Measurements from ENCODE around the gene POGZ.

Gene POGZ

DNA sequence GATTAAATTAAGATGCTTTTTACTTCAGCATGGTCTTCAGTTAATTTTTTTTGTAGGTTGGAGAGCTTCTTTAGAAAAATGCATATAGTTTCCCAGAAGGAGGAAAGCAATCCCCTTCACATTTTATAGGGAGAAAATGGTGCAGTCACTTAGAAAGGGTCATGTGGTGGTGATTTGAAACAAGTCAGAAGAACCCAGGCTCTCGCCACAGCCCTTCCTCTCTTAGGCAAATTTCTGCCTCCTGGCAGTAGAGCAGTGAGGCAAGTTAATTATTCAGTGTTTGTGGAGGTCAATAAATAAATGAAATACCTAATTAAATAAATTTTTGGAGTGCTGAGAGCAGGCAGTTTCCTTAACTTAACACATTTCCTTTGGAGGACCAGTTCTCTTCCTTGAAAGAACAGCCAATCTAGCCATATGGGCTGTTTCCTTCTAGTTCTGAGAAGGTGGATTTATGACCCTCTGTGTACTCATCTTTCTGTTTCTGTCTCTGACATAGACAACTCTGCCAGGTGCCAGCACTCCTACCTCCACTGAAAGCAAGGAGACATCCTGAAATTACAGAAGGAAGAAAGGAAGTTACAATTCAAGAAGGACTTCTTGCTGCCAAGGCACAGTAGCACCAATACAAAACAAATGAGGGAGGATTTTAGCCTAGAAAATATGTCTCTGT is 19.0 kb upstream of the POGZ start:
- TF ChIP-seq, protein P1, sequence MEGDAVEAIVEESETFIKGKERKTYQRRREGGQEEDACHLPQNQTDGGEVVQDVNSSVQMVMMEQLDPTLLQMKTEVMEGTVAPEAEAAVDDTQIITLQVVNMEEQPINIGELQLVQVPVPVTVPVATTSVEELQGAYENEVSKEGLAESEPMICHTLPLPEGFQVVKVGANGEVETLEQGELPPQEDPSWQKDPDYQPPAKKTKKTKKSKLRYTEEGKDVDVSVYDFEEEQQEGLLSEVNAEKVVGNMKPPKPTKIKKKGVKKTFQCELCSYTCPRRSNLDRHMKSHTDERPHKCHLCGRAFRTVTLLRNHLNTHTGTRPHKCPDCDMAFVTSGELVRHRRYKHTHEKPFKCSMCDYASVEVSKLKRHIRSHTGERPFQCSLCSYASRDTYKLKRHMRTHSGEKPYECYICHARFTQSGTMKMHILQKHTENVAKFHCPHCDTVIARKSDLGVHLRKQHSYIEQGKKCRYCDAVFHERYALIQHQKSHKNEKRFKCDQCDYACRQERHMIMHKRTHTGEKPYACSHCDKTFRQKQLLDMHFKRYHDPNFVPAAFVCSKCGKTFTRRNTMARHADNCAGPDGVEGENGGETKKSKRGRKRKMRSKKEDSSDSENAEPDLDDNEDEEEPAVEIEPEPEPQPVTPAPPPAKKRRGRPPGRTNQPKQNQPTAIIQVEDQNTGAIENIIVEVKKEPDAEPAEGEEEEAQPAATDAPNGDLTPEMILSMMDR (conservative IDR thresholded peaks at IDR 0.05; ENCODE audit: low read length) = no peak
- H3K4me3 ChIP-seq (ENCODE audit: low read length) = no peak overlapping the region
- no peak for DNase-seq (ENCODE audit: low read depth)

DNA sequence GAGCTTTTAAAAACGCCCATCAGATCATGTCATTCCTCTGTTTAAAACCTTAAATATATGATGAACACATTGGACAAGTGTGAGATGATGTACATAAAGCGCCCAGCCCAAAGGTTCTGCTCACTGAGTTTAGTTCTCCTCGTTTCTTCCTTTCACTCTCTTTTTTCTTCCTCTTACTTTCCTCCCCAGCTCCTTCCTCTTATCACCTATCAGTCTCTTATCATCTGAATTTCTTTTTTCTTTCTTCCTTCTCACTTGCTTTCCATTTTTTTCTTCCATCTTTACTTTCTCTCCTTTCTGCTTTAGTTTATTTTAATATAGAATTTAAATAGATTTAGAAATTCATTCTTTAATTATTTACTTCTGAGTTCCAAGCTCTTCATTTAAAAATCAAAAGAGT is 17.8 kb upstream of the POGZ start:
- no peak overlapping the region for H3K4me3 ChIP-seq (ENCODE audit: low read length)
- DNase-seq (ENCODE audit: low read depth) = no peak
- TF ChIP-seq, protein P1 (conservative IDR thresholded peaks at IDR 0.05; ENCODE audit: low read length) = no peak

DNA sequence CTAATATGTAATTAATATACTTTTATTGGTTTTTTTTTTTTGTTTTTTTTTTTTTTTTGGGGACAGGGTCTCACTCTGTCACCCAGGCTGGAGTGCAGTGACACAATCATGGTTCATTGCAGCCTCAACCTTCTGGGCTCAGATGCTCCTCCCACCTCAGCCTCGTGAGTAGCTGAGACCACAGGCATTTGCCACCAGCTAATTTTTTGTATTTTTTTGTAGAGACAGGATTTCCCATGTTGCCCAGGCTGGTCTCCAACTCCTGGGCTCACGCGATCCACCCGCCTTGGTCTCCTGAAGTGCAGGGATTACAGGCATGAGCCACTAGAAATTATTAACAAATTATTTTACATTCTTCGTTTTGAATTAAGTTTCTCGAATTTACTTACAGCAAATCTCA is 16.8 kb upstream of the POGZ start:
- peak; percentile 37 for DNase-seq (ENCODE audit: low read depth)
- TF ChIP-seq, protein P1 (conservative IDR thresholded peaks at IDR 0.05; ENCODE audit: low read length) = no peak
- no peak overlapping the region for H3K4me3 ChIP-seq (ENCODE audit: low read length)

DNA sequence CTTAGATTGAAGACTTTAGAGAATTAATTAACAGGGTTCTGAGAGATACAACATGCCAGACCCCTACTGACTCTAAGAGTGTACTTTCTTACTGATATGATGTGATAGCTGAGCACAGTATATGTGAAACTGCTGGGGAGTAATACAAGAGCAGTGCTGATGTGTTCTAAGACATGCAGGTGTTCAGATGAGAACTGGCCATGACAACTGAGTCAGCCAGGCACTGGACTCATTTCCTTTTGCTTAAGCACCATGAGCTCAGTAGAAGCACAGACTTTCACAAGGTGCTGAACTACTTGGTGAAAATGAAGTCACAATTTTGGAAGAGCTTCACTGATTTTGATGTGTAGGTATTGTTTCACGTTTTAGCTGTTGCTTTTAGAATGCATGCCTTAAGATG is 15.9 kb upstream of the POGZ start:
- TF ChIP-seq, protein P1 (conservative IDR thresholded peaks at IDR 0.05; ENCODE audit: low read length) = no peak
- no peak for DNase-seq (ENCODE audit: low read depth)
- no peak overlapping the region for H3K4me3 ChIP-seq (ENCODE audit: low read length)

DNA sequence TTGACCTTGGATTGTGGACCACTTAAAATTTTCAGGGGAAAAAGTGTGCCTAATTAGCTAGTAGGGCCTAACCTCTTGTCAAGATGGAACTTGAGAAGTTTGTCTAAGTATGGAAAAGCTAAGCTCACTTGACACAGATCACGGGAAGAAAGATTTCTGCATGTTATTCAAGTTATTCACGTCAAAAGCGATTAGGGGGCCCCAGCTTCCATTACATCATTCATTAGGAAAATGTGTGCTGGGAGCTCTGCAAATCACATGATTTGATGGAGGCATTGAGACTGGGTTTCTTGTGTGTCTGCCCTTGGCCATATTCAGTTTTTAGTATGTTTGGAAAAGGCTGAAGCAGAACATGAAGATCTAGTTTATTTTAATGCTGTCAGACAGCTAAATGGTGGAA is 15.5 kb upstream of the POGZ start:
- DNase-seq (ENCODE audit: low read depth) = no peak
- no peak overlapping the region for H3K4me3 ChIP-seq (ENCODE audit: low read length)
- TF ChIP-seq, protein P1 (conservative IDR thresholded peaks at IDR 0.05; ENCODE audit: low read length) = no peak

DNA sequence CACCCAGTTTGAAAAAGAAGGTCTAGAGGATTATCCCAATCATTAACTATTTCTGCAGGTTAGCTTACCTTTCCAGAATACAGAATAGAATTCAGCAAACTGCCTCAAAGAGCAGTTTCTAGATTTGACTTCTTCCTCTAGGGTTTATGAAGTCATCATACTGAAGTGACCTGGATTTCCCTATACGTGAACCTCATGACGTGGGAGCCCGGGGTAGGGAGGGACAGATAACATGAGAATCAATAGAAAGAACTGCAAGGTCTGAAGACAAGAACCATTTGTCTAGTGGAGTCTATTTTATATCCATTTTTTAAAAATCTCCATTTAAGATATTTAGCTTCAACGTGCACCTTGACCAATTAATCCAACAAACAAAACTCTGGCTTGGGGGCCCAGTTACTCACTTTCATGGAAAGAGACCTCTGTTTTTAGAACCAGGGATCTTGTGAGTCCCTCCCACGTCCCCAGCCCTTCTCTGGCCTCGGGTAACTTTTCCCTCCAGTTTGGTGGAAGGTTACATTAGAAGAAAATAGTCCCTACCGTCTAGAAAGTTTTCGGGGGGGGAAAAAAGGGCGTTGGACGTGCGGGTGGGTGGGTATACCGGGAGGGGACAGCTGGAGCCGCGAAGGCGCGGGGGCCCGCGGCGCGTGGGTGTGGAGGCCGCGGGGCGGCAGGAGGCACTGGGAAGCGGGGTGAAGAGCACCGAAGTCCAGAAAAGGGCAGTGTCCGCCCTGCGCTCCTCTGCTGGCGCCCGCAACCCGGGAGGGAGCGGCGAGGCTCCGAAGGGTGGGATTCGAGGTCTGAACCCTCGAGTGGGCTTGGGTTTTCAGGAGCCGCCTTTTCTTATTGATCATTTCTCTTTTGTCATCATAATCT is 13.8 kb upstream of the POGZ start:
- peak overlapping the region; percentile 54 for H3K4me3 ChIP-seq (ENCODE audit: low read length)
- DNase-seq (ENCODE audit: low read depth) = peak; percentile 56
- TF ChIP-seq, protein P1 (conservative IDR thresholded peaks at IDR 0.05; ENCODE audit: low read length) = no peak

DNA sequence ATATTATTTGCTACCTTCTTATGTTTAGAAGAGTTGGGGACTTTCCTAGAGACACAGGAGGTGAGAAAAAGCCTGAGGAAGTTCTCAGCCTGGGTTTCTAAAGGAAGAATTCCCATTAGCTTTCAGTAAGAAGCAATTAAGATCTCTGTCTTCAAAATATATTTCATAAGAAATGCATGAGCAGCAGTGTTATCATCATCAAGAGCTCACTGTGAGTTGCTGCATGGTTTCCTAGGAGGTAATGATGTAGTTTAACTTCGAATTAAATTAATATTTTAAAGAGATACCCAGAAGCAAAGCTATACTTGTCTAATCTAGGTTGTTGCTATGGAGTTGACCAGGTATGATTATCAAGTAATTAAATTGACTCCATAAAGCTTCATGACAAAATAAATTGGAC is 5.7 kb upstream of the POGZ start:
- TF ChIP-seq, protein P1 (conservative IDR thresholded peaks at IDR 0.05; ENCODE audit: low read length) = no peak
- H3K4me3 ChIP-seq (ENCODE audit: low read length) = no peak overlapping the region

More for the DNA sequence above, 5.7 kb upstream of the POGZ start:
- DNase-seq (ENCODE audit: low read depth) = no peak

All from AG10803 (cell line).